SH-SY5Y (cell line): ENCODE data around the gene SCAND1.

Experiments
- GATA2 ChIP-seq: IDR thresholded peaks from 2 replicates; pipeline ENCODE4 v1.6.1; 2011; ENCODE audit warnings: mild to moderate bottlenecking, low read depth, low read length
- GATA3 ChIP-seq: IDR thresholded peaks from 2 replicates; pipeline ENCODE4 v1.6.1; 2011; ENCODE audit warnings: low read depth, mild to moderate bottlenecking, low read length, moderate library complexity

DNA sequence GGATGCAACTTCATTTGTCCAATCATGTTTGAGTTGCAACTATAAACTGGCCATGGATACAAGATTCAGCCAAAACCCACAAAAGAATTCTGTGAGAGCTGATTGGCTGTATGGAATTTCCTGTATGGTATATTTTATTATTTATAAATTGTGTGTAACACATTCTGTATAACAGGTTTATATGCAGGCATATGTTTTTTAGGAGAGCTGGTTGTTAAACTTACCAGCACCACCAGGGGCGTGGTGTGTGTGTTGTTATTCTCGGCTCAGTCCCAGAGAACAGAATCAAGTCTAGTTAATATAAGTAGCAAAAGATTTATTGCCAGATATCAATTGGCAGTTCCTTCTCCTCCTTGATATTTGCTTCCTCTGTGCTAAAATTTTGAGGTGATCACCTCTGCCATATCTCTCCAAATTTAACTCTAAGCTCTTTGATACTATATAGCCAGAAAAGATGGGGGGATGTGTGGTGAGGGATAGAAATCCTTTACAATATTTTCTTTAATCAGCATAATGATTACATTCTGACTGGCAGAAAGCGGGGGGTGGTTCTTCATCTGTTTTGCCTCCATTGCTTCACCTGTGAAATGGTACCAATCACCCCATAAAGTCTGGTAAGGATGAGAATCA lies 37.0 kb upstream of the SCAND1 start:
- TF ChIP-seq GATA3 (no peak), GATA2 (no peak)
